ENCODE results near the gene TMCC2. TPM values are rescaled to one million over a fixed set of nuclear protein-coding genes. Genes with fewer than 3 reads are reported as not detected.

TMCC2 gene
- total RNA-seq, 1 donor from 2014 or later, result 33.0 TPM

GRCh38 chr1:205237526-205238484, 10.1 kb downstream of the TMCC2 start:
- FAIRE-seq (no peak), DNase-seq (ENCODE audit: low spot score in 2 of 2) (no peak)

GRCh38 chr1:205239078-205239477, 11.3 kb downstream of the TMCC2 start:
- no peak for FAIRE-seq
- no peak for DNase-seq (ENCODE audit: low spot score in 2 of 2)

GRCh38 chr1:205240118-205240517, 12.4 kb downstream of the TMCC2 start:
- DNase-seq (ENCODE audit: low spot score in 2 of 2) (no peak), FAIRE-seq (no peak)

GRCh38 chr1:205240569-205240968, 12.8 kb downstream of the TMCC2 start:
- FAIRE-seq (no peak), DNase-seq (ENCODE audit: low spot score in 2 of 2) (no peak)

GRCh38 chr1:205241366-205242030, 13.8 kb downstream of the TMCC2 start:
- no peak for DNase-seq (ENCODE audit: low spot score in 2 of 2)
- no peak for FAIRE-seq

GRCh38 chr1:205243350-205244191, 15.8 kb downstream of the TMCC2 start:
- no peak for DNase-seq (ENCODE audit: low spot score in 2 of 2)
- no peak for FAIRE-seq

GRCh38 chr1:205244384-205244783, 16.6 kb downstream of the TMCC2 start:
- FAIRE-seq (no peak), DNase-seq (ENCODE audit: low spot score in 2 of 2) (no peak)

GRCh38 chr1:205245096-205245495, 17.4 kb downstream of the TMCC2 start:
- DNase-seq (ENCODE audit: low spot score in 2 of 2), result no peak
- no peak for FAIRE-seq

GRCh38 chr1:205246351-205247119, 18.8 kb downstream of the TMCC2 start:
- FAIRE-seq (no peak), DNase-seq (ENCODE audit: low spot score in 2 of 2) (no peak)

- DNase-seq (ENCODE audit: low spot score in 2 of 2), result peak in 1 of 2 donors; percentile 65
- FAIRE-seq, result no peak
Measured at GRCh38 chr1:205247130-205247921, 19.6 kb downstream of the TMCC2 start.

GRCh38 chr1:205248793-205249601, 21.3 kb downstream of the TMCC2 start:
- no peak for DNase-seq (ENCODE audit: low spot score in 2 of 2)
- FAIRE-seq, result no peak

- FAIRE-seq (no peak), DNase-seq (ENCODE audit: low spot score in 2 of 2) (no peak)
Measured at GRCh38 chr1:205249651-205250050, 21.9 kb downstream of the TMCC2 start.

GRCh38 chr1:205250699-205251098, 23.0 kb downstream of the TMCC2 start:
- FAIRE-seq (no peak), DNase-seq (ENCODE audit: low spot score in 2 of 2) (no peak)

- DNase-seq (ENCODE audit: low spot score in 2 of 2), result no peak
- no peak for FAIRE-seq
Measured at GRCh38 chr1:205251576-205251975, 23.8 kb downstream of the TMCC2 start.

- DNase-seq (ENCODE audit: low spot score in 2 of 2) (peak; percentile 68 to 85), FAIRE-seq (no peak)
Measured at GRCh38 chr1:205255941-205256780, 28.4 kb downstream of the TMCC2 start.

GRCh38 chr1:205256951-205257625, 29.3 kb downstream of the TMCC2 start:
- no peak for FAIRE-seq
- no peak for DNase-seq (ENCODE audit: low spot score in 2 of 2)

- FAIRE-seq (no peak), DNase-seq (ENCODE audit: low spot score in 2 of 2) (no peak)
Measured at GRCh38 chr1:205257735-205258134, 30.0 kb downstream of the TMCC2 start.

All from frontal cortex (tissue), 4 donors.